ENCODE results near the gene RTL10.

GRCh38 chr22:19892925-19893324, 38.3 kb upstream of the RTL10 start:
- TF ChIP-seq CTCF (IDR thresholded peaks at IDR 0.05) (no peak), ZNF138 (CRISPR knock-in tag; conservative IDR thresholded peaks at IDR 0.05) (no peak)
